ENCODE data around the gene ARHGEF40.

The ARHGEF40 gene

GRCh38 chr14:21090194-21090939 lies 20.3 kb downstream of the ARHGEF40 start:
- no peak overlapping the region for H3K4me3 ChIP-seq (ENCODE audit: low read length)
- TF ChIP-seq ZNF274 (IDR thresholded peaks at IDR 0.05; ENCODE audit: low read depth, low read length): no peak

GRCh38 chr14:21090940-21091663 lies 21.0 kb downstream of the ARHGEF40 start:
- no peak overlapping the region for H3K4me3 ChIP-seq (ENCODE audit: low read length)
- TF ChIP-seq ZNF274 (IDR thresholded peaks at IDR 0.05; ENCODE audit: low read depth, low read length): no peak

GRCh38 chr14:21091821-21092272 lies 21.7 kb downstream of the ARHGEF40 start:
- H3K4me3 ChIP-seq (ENCODE audit: low read length): no peak overlapping the region
- no peak for TF ChIP-seq ZNF274 (IDR thresholded peaks at IDR 0.05; ENCODE audit: low read depth, low read length)

- H3K4me3 ChIP-seq (ENCODE audit: low read length): no peak overlapping the region
These were observed 22.3 kb downstream of the ARHGEF40 start for GRCh38 chr14:21092273-21093011.

DNA sequence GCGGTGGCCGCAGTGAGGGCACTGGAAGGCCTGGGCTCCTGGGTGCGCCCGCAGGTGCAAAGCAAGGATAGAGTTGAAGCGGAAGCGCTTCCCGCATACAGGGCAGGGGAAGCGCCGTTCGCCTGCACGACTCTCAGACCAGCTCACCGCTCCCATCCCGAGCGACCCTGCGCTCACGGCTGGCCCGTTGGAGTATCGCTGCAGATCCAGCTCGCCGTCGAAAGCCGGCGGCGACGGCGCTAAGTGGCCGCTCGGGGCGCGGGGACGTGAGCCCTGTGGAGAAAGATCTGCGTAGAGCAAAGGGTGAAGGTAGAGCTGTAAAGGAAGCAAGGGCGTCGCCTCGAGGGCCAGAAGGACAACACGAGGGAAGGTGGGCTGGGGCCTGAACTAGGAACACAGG lies 22.9 kb downstream of the ARHGEF40 start:
- TF ChIP-seq ZNF274 (IDR thresholded peaks at IDR 0.05; ENCODE audit: low read depth, low read length): no peak
- H3K4me3 ChIP-seq (ENCODE audit: low read length): no peak overlapping the region

More at GRCh38 chr14:21092273-21093011, 22.3 kb downstream of the ARHGEF40 start:
- TF ChIP-seq ZNF274 (IDR thresholded peaks at IDR 0.05; ENCODE audit: low read depth, low read length): no peak

- no peak overlapping the region for H3K4me3 ChIP-seq (ENCODE audit: low read length)
- no peak for TF ChIP-seq ZNF274 (IDR thresholded peaks at IDR 0.05; ENCODE audit: low read depth, low read length)
These were observed 23.9 kb downstream of the ARHGEF40 start for GRCh38 chr14:21093769-21094681.

GRCh38 chr14:21095430-21096205 lies 25.5 kb downstream of the ARHGEF40 start:
- H3K4me3 ChIP-seq (ENCODE audit: low read length): no peak overlapping the region
- no peak for TF ChIP-seq ZNF274 (IDR thresholded peaks at IDR 0.05; ENCODE audit: low read depth, low read length)

DNA sequence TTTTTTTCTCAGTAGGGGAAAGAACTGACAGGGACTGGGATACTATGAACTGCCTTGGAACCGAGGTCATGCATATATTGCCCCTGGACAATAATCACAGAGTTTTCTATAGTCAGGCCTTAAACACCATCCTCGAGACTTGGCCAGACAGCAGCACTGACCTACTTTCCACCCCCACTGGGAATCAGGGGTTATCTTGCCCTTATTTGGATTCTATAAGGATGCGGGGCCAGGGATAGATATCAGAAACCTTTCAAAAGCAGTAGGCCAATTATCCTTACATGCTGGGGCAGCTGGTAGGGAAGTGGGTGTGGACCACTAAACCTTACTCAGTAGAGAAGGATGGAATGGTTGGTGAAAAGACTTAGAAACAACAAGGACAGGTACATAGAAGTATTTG lies 26.3 kb downstream of the ARHGEF40 start:
- no peak overlapping the region for H3K4me3 ChIP-seq (ENCODE audit: low read length)

GRCh38 chr14:21096978-21097635 lies 27.0 kb downstream of the ARHGEF40 start:
- no peak overlapping the region for H3K4me3 ChIP-seq (ENCODE audit: low read length)
- TF ChIP-seq ZNF274 (IDR thresholded peaks at IDR 0.05; ENCODE audit: low read depth, low read length): no peak

More for the DNA sequence above, 26.3 kb downstream of the ARHGEF40 start:
- TF ChIP-seq ZNF274 (IDR thresholded peaks at IDR 0.05; ENCODE audit: low read depth, low read length): no peak

GRCh38 chr14:21097636-21098075 lies 27.6 kb downstream of the ARHGEF40 start:
- TF ChIP-seq ZNF274 (IDR thresholded peaks at IDR 0.05; ENCODE audit: low read depth, low read length): no peak
- H3K4me3 ChIP-seq (ENCODE audit: low read length): no peak overlapping the region

DNA sequence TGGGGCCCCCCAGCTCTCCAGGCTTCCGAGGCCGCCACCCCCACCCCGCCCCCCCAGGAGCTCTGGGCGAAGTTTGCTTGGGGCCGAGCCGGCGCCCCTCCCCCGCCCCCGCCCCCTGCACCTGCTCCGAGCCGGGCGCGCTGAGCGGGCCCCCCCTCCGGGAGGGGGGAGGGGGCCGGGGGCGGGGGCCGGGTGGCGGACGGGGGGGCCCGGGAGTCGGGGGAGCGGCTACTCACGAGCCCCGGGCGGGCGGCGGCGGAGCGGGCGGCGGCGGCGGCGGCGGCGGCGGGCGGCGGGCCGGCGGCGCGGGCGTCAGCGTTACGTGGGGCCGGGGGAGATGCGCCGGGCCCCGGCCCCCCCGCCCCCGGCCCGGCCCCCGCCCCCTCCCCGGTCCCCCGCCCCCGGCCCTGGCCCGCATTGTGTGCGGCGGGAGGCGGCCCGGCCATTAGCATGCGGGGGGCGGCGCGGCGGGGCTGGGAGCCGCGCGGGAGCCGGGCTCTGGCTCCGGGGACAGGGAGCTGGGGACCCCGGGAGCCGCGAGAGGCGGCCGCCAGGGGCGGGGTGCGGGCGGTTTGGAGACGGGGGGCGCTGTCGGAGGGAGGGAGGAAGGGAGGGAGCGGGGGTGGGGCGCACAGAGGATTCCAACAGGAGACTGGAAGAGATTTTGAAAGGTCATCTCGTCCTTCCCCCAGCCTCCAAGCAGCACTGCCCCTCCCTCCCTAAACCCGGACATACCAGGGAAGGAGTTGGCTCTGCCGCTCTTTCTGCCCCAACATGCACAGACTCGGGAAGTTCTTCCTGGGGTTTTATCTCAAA lies 28.2 kb downstream of the ARHGEF40 start, which contains the start of gene ZNF219:
ZNF219 (minus strand) TSS at position 580 of the 816 bp plus-strand sequence. CDS start 5,064 bp downstream, outside the sequence.
- TF ChIP-seq ZNF274 (IDR thresholded peaks at IDR 0.05; ENCODE audit: low read depth, low read length): no peak
- H3K4me3 ChIP-seq (ENCODE audit: low read length): peak within 1 kb of the TSS; percentile 73

Measured in GM08714 (cell line).